ENCODE measurements around the gene RRAS.

The RRAS gene

GRCh38 chr19:49615861-49616260 is 24.1 kb downstream of the RRAS start:
- no peak for TF ChIP-seq CTCF (IDR thresholded peaks at IDR 0.05; ENCODE audit: insufficient read depth, low read length, poor library complexity, severe bottlenecking)
- Histone ChIP-seq H3K27ac (ENCODE audit: low read depth, low read length) (no peak overlapping the region), H3K9ac (ENCODE audit: low read length) (no peak overlapping the region), H3K27me3 (ENCODE audit: low read length) (no peaks in the 10 kb centered on the region), H3K9me2 (replicated peaks; ENCODE audit: insufficient read depth, low read length) (no peaks in the 10 kb centered on the region), H2AFZ (ENCODE audit: low read depth, low read length, severe bottlenecking) (no peak overlapping the region), H3F3A (ENCODE audit: insufficient read depth) (no peaks in the 10 kb centered on the region), H3K9me3 (ENCODE audit: insufficient read depth, low read length) (no peaks in the 10 kb centered on the region), H4K20me1 (ENCODE audit: low read depth, low read length) (no peaks in the 10 kb centered on the region), H3K79me2 (ENCODE audit: insufficient read depth, low read length) (peaks cover 8% of the 10 kb centered on the region; the same call in 1 of the 2 replicates), H3K4me3 (ENCODE audit: insufficient read depth, low read length, poor library complexity, severe bottlenecking) (no peak overlapping the region), H3K4me2 (ENCODE audit: low read depth, low read length, poor library complexity, severe bottlenecking) (no peak overlapping the region), H3K36me3 (ENCODE audit: low read length) (no peaks in the 10 kb centered on the region)

- Histone ChIP-seq H3K9me2 (replicated peaks; ENCODE audit: insufficient read depth, low read length) (no peaks in the 10 kb centered on the region), H3K36me3 (ENCODE audit: low read length) (no peaks in the 10 kb centered on the region), H3F3A (ENCODE audit: insufficient read depth) (no peaks in the 10 kb centered on the region), H4K20me1 (ENCODE audit: low read depth, low read length) (no peaks in the 10 kb centered on the region), H3K79me2 (ENCODE audit: insufficient read depth, low read length) (peaks cover 13% of the 10 kb centered on the region), H3K4me3 (ENCODE audit: insufficient read depth, low read length, poor library complexity, severe bottlenecking) (no peak overlapping the region), H3K9me3 (ENCODE audit: insufficient read depth, low read length) (no peaks in the 10 kb centered on the region), H3K27ac (ENCODE audit: low read depth, low read length) (no peak overlapping the region), H3K4me2 (ENCODE audit: low read depth, low read length, poor library complexity, severe bottlenecking) (no peak overlapping the region), H2AFZ (ENCODE audit: low read depth, low read length, severe bottlenecking) (no peak overlapping the region), H3K27me3 (ENCODE audit: low read length) (no peaks in the 10 kb centered on the region), H3K9ac (ENCODE audit: low read length) (no peak overlapping the region)
- TF ChIP-seq EZH2phosphoT487 (conservative IDR thresholded peaks at IDR 0.05; ENCODE audit: low read length) = no peak
- TF ChIP-seq CTCF (IDR thresholded peaks at IDR 0.05; ENCODE audit: insufficient read depth, low read length, poor library complexity, severe bottlenecking) = no peak
These were observed 25.7 kb downstream of the RRAS start for GRCh38 chr19:49614096-49614833.

GRCh38 chr19:49613374-49613773 is 26.6 kb downstream of the RRAS start:
- Histone ChIP-seq H3K9ac (ENCODE audit: low read length) (no peak overlapping the region), H3K9me2 (replicated peaks; ENCODE audit: insufficient read depth, low read length) (no peaks in the 10 kb centered on the region), H3K27ac (ENCODE audit: low read depth, low read length) (no peak overlapping the region), H3K9me3 (ENCODE audit: insufficient read depth, low read length) (no peaks in the 10 kb centered on the region), H3K79me2 (ENCODE audit: insufficient read depth, low read length) (peaks cover 18% of the 10 kb centered on the region), H4K20me1 (ENCODE audit: low read depth, low read length) (no peaks in the 10 kb centered on the region), H3K27me3 (ENCODE audit: low read length) (no peaks in the 10 kb centered on the region), H3F3A (ENCODE audit: insufficient read depth) (no peaks in the 10 kb centered on the region), H2AFZ (ENCODE audit: low read depth, low read length, severe bottlenecking) (no peak overlapping the region), H3K4me3 (ENCODE audit: insufficient read depth, low read length, poor library complexity, severe bottlenecking) (no peak overlapping the region), H3K4me2 (ENCODE audit: low read depth, low read length, poor library complexity, severe bottlenecking) (no peak overlapping the region), H3K36me3 (ENCODE audit: low read length) (no peaks in the 10 kb centered on the region)
- TF ChIP-seq EZH2phosphoT487 (conservative IDR thresholded peaks at IDR 0.05; ENCODE audit: low read length) = no peak
- no peak for TF ChIP-seq CTCF (IDR thresholded peaks at IDR 0.05; ENCODE audit: insufficient read depth, low read length, poor library complexity, severe bottlenecking)

Data from SU-DHL-6 (cell line).